ENCODE results near the gene ZNF546. TPM values are rescaled to one million over a fixed set of nuclear protein-coding genes. Genes with fewer than 3 reads are reported as not detected.
"Not testable (repeated sequence)": the region's sequence is repeated elsewhere in the genome, so short reads cannot be mapped to it uniquely, and the experiment has no call there.

ZNF546 gene
- total RNA-seq, 4 donors from 2014 or later, result 3.2 to 6.9 (median 4.2) TPM

GRCh38 chr19:39953915-39954314, 42.9 kb upstream of the ZNF546 start:
- H3K36me3 ChIP-seq, result no peaks in the 10 kb centered on the region
- intact Hi-C loops (cut with DNase I; ENCODE audit: low total_unique reads), result no loop called here
- H3K9me3 ChIP-seq, result no peaks in the 10 kb centered on the region
- no peaks in the 10 kb centered on the region for H3K27me3 ChIP-seq
- TF ChIP-seq CTCF (IDR thresholded peaks at IDR 0.05 in 4 of 5, conservative IDR thresholded peaks at IDR 0.05 in 1 of 5) (no peak), POLR2A (IDR thresholded peaks at IDR 0.05) (no peak)
- DNase-seq, result no peak
- ATAC-seq, result no peak
- H3K4me1 ChIP-seq, result no peaks in the 10 kb centered on the region
- in situ Hi-C loops (cut with MboI; ENCODE audit: low sequenced_read_pairs in 4 of 4), result loop anchor here in 1 of 4 donors (25.0 kb wide), 1 partner anchor 167 kb away; the partner anchor contains the start of gene LEUTX
- H3K4me3 ChIP-seq, result no peak overlapping the region
- no peak overlapping the region for H3K27ac ChIP-seq

- not testable (repeated sequence) for ATAC-seq, DNase-seq
- in situ Hi-C loops (cut with MboI; ENCODE audit: low sequenced_read_pairs in 4 of 4), result loop anchor here in 1 of 4 donors (25.0 kb wide), 1 partner anchor 171 kb away; the partner anchor contains the start of gene LEUTX
These were observed 39.0 kb upstream of the ZNF546 start for GRCh38 chr19:39957886-39958285.

GRCh38 chr19:39958942-39959341, 37.9 kb upstream of the ZNF546 start:
- H3K4me1 ChIP-seq; H3K36me3 ChIP-seq; intact Hi-C loops (cut with DNase I; ENCODE audit: low total_unique reads); H3K4me3 ChIP-seq; H3K27me3 ChIP-seq; H3K9me3 ChIP-seq; H3K27ac ChIP-seq; DNase-seq; ATAC-seq: not testable (repeated sequence)
- in situ Hi-C loops (cut with MboI; ENCODE audit: low sequenced_read_pairs in 4 of 4), result loop anchor here in 1 of 4 donors (25.0 kb wide), 1 partner anchor 172 kb away; the partner anchor contains the start of gene LEUTX

More at GRCh38 chr19:39957886-39958285, 39.0 kb upstream of the ZNF546 start:
- H3K27ac ChIP-seq; H3K4me3 ChIP-seq; H3K9me3 ChIP-seq; intact Hi-C loops (cut with DNase I; ENCODE audit: low total_unique reads); H3K36me3 ChIP-seq; H3K27me3 ChIP-seq; H3K4me1 ChIP-seq: not testable (repeated sequence)

GRCh38 chr19:39959407-39959806, 37.5 kb upstream of the ZNF546 start:
- H3K36me3 ChIP-seq; H3K4me3 ChIP-seq; H3K27ac ChIP-seq; DNase-seq; H3K27me3 ChIP-seq; intact Hi-C loops (cut with DNase I; ENCODE audit: low total_unique reads); ATAC-seq; H3K9me3 ChIP-seq; H3K4me1 ChIP-seq: not testable (repeated sequence)
- in situ Hi-C loops (cut with MboI; ENCODE audit: low sequenced_read_pairs in 4 of 4), result loop anchor here in 1 of 4 donors (25.0 kb wide), 1 partner anchor 172 kb away; the partner anchor contains the start of gene LEUTX

- Histone ChIP-seq H3K4me1 (no peaks in the 10 kb centered on the region), H3K27me3 (no peaks in the 10 kb centered on the region), H3K4me3 (no peak overlapping the region), H3K9me3 (no peaks in the 10 kb centered on the region), H3K27ac (no peak overlapping the region), H3K36me3 (no peaks in the 10 kb centered on the region)
- DNase-seq, result no peak
- intact Hi-C loops (cut with DNase I; ENCODE audit: low total_unique reads), result no loop called here
- in situ Hi-C loops (cut with MboI; ENCODE audit: low sequenced_read_pairs in 4 of 4), result loop anchor here in 2 of 4 donors (10.0 to 25.0 kb wide), 2 partner anchors 177 to 179 kb away; partner anchors contain the start of gene LEUTX (in 1 of the 2)
- TF ChIP-seq CTCF (IDR thresholded peaks at IDR 0.05 in 4 of 5, conservative IDR thresholded peaks at IDR 0.05 in 1 of 5), result no peak
- no peak for TF ChIP-seq POLR2A (IDR thresholded peaks at IDR 0.05)
- ATAC-seq, result no peak
These were observed 33.0 kb upstream of the ZNF546 start for GRCh38 chr19:39963898-39964297.

- in situ Hi-C loops (cut with MboI; ENCODE audit: low sequenced_read_pairs in 4 of 4), result loop anchor here in 2 of 4 donors (10.0 to 25.0 kb wide), 2 partner anchors 179 to 182 kb away; partner anchors contain the start of gene LEUTX (in 1 of the 2)
- no peaks in the 10 kb centered on the region for H3K9me3 ChIP-seq
- TF ChIP-seq CTCF (IDR thresholded peaks at IDR 0.05 in 4 of 5, conservative IDR thresholded peaks at IDR 0.05 in 1 of 5) (no peak), POLR2A (IDR thresholded peaks at IDR 0.05) (no peak)
- H3K4me1 ChIP-seq, result peaks cover 10 to 13% of the 10 kb centered on the region in 2 donors
- H3K36me3 ChIP-seq, result no peaks in the 10 kb centered on the region
- H3K4me3 ChIP-seq, result no peak overlapping the region
- no peak overlapping the region for H3K27ac ChIP-seq
- no peaks in the 10 kb centered on the region for H3K27me3 ChIP-seq
- ATAC-seq, result no peak
- intact Hi-C loops (cut with DNase I; ENCODE audit: low total_unique reads), result no loop called here
- DNase-seq, result no peak
These were observed 30.2 kb upstream of the ZNF546 start for GRCh38 chr19:39966617-39967016.

Data from gastrocnemius medialis (tissue), 4 donors.